Measurements from ENCODE around the gene LRRC45. TPM values are rescaled to one million over a fixed set of nuclear protein-coding genes. Genes with fewer than 3 reads are reported as not detected.
A peak's percentile ranks its signal among the peaks of the same experiment; 100 is the strongest.

LRRC45 gene
- total and polyA plus RNA-seq, 2 donors (not counting 1 experiment from before 2014, with no cell fraction given) = 2.3 to 9.9 TPM

- H3K9ac ChIP-seq (ENCODE audit: insufficient read depth, low read length) = peak overlapping the region; percentile 46
Observed at GRCh38 chr17:82023447-82024241, 539 bp downstream of the LRRC45 start.

GRCh38 chr17:82024859-82025258, 1.8 kb downstream of the LRRC45 start:
- no peak for DNase-seq (ENCODE audit: low read depth in 2 of 2)
- no peaks in the 10 kb centered on the region for H3K36me3 ChIP-seq (ENCODE audit: control insufficient read depth, insufficient read depth, low read length)
- no peak overlapping the region for H2AFZ ChIP-seq (ENCODE audit: low read length)
- H3K4me1 ChIP-seq (ENCODE audit: control insufficient read depth, extremely low read depth, insufficient read depth, low read length) = peaks cover 13% of the 10 kb centered on the region
- TF ChIP-seq, protein P1, sequence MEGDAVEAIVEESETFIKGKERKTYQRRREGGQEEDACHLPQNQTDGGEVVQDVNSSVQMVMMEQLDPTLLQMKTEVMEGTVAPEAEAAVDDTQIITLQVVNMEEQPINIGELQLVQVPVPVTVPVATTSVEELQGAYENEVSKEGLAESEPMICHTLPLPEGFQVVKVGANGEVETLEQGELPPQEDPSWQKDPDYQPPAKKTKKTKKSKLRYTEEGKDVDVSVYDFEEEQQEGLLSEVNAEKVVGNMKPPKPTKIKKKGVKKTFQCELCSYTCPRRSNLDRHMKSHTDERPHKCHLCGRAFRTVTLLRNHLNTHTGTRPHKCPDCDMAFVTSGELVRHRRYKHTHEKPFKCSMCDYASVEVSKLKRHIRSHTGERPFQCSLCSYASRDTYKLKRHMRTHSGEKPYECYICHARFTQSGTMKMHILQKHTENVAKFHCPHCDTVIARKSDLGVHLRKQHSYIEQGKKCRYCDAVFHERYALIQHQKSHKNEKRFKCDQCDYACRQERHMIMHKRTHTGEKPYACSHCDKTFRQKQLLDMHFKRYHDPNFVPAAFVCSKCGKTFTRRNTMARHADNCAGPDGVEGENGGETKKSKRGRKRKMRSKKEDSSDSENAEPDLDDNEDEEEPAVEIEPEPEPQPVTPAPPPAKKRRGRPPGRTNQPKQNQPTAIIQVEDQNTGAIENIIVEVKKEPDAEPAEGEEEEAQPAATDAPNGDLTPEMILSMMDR (conservative IDR thresholded peaks at IDR 0.05 in 1 of 2, IDR thresholded peaks at IDR 0.05 in 1 of 2; ENCODE audit: low read depth in 1 of 2, low read length in 2 of 2) = no peak
- no peak for TF ChIP-seq EZH2 (IDR thresholded peaks at IDR 0.05; ENCODE audit: low read length, missing control alignments)
- H3K27ac ChIP-seq (ENCODE audit: insufficient read depth, low read length) = no peak overlapping the region
- H3K4me3 ChIP-seq (replicated peaks in 1 of 4; ENCODE audit: control extremely low read depth in 1 of 4, insufficient read depth in 1 of 4, low read depth in 3 of 4, low read length in 4 of 4) = no peak overlapping the region
- H3K79me2 ChIP-seq (ENCODE audit: control insufficient read depth, insufficient read depth, low read length) = peaks cover 7% of the 10 kb centered on the region
- H3K27me3 ChIP-seq (ENCODE audit: control insufficient read depth, insufficient read depth, low read length) = no peaks in the 10 kb centered on the region
- H3K4me2 ChIP-seq (ENCODE audit: extremely low read depth, insufficient read depth, low read length) = no peak overlapping the region
- no peak overlapping the region for H3K9ac ChIP-seq (ENCODE audit: insufficient read depth, low read length)
- no peaks in the 10 kb centered on the region for H4K20me1 ChIP-seq (ENCODE audit: control insufficient read depth, extremely low read depth, insufficient read depth, low read length)
- no peaks in the 10 kb centered on the region for H3K9me3 ChIP-seq (ENCODE audit: control insufficient read depth, insufficient read depth, low read depth, low read length)

More at GRCh38 chr17:82023447-82024241, 539 bp downstream of the LRRC45 start:
- H3K27me3 ChIP-seq (ENCODE audit: control insufficient read depth, insufficient read depth, low read length) = no peaks in the 10 kb centered on the region
- H4K20me1 ChIP-seq (ENCODE audit: control insufficient read depth, extremely low read depth, insufficient read depth, low read length) = no peaks in the 10 kb centered on the region
- H3K4me2 ChIP-seq (ENCODE audit: extremely low read depth, insufficient read depth, low read length) = peak overlapping the region; percentile 93
- H3K9me3 ChIP-seq (ENCODE audit: control insufficient read depth, insufficient read depth, low read depth, low read length) = no peaks in the 10 kb centered on the region
- peak overlapping the region; percentile 46 to 78 (median 72) for H3K4me3 ChIP-seq (replicated peaks in 1 of 4; ENCODE audit: control extremely low read depth in 1 of 4, insufficient read depth in 1 of 4, low read depth in 3 of 4, low read length in 4 of 4)
- H3K27ac ChIP-seq (ENCODE audit: insufficient read depth, low read length) = no peak overlapping the region
- H3K36me3 ChIP-seq (ENCODE audit: control insufficient read depth, insufficient read depth, low read length) = peaks cover 2% of the 10 kb centered on the region
- H3K4me1 ChIP-seq (ENCODE audit: control insufficient read depth, extremely low read depth, insufficient read depth, low read length) = peaks cover 13% of the 10 kb centered on the region
- H2AFZ ChIP-seq (ENCODE audit: low read length) = peak overlapping the region; percentile 70
- peaks cover 7% of the 10 kb centered on the region for H3K79me2 ChIP-seq (ENCODE audit: control insufficient read depth, insufficient read depth, low read length)
- TF ChIP-seq, protein P1 (conservative IDR thresholded peaks at IDR 0.05 in 1 of 2, IDR thresholded peaks at IDR 0.05 in 1 of 2; ENCODE audit: low read depth in 1 of 2, low read length in 2 of 2) = no peak
- TF ChIP-seq EZH2 (IDR thresholded peaks at IDR 0.05; ENCODE audit: low read length, missing control alignments) = no peak
- DNase-seq (ENCODE audit: low read depth in 2 of 2) = peak in 1 of 2 donors; percentile 16

DNA sequence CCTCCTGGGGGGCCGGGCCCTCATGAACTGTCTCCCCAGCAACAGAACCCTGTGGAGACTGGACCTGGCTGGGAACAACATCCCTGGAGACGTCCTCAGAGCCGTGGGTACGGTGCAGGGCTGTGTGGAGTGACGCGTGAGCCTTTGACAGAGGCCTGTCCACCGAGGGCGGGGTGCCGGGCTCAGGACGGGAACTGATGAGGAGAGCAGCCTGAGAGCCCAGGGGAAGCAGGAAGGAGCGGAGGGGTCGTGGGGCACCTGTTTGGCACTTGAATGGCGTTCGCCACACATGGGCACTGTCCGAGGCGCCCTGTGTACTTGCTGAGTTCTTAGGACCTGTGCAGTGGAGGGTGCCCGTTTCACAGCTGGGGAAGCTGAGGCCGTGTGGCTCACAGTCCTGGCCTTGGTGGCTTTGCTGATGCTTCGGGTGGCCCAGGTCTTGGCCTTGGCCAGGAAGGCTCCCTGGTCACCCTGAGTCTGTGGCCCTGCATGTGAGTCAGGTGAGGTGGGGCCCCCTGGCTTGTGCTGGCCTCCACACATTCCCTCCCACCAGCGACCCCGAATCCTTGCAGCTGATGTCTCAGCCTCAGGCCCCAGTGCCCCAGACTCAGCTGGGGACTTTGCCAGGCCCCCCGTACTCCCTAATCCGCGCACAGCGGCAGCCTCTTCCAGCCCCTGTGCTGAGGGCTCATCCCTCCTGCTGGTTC, 2.4 kb downstream of the LRRC45 start:
- H3K4me3 ChIP-seq (replicated peaks in 1 of 4; ENCODE audit: control extremely low read depth in 1 of 4, insufficient read depth in 1 of 4, low read depth in 3 of 4, low read length in 4 of 4) = no peak overlapping the region
- H3K79me2 ChIP-seq (ENCODE audit: control insufficient read depth, insufficient read depth, low read length) = peaks cover 7% of the 10 kb centered on the region
- H3K27me3 ChIP-seq (ENCODE audit: control insufficient read depth, insufficient read depth, low read length) = no peaks in the 10 kb centered on the region
- no peak overlapping the region for H3K9ac ChIP-seq (ENCODE audit: insufficient read depth, low read length)
- no peak overlapping the region for H3K4me2 ChIP-seq (ENCODE audit: extremely low read depth, insufficient read depth, low read length)
- DNase-seq (ENCODE audit: low read depth in 2 of 2) = no peak
- H4K20me1 ChIP-seq (ENCODE audit: control insufficient read depth, extremely low read depth, insufficient read depth, low read length) = no peaks in the 10 kb centered on the region
- H3K9me3 ChIP-seq (ENCODE audit: control insufficient read depth, insufficient read depth, low read depth, low read length) = no peaks in the 10 kb centered on the region
- H3K27ac ChIP-seq (ENCODE audit: insufficient read depth, low read length) = no peak overlapping the region
- peaks cover 13% of the 10 kb centered on the region for H3K4me1 ChIP-seq (ENCODE audit: control insufficient read depth, extremely low read depth, insufficient read depth, low read length)
- H3K36me3 ChIP-seq (ENCODE audit: control insufficient read depth, insufficient read depth, low read length) = no peaks in the 10 kb centered on the region
- TF ChIP-seq, protein P1 (conservative IDR thresholded peaks at IDR 0.05 in 1 of 2, IDR thresholded peaks at IDR 0.05 in 1 of 2; ENCODE audit: low read depth in 1 of 2, low read length in 2 of 2) = no peak
- TF ChIP-seq EZH2 (IDR thresholded peaks at IDR 0.05; ENCODE audit: low read length, missing control alignments) = no peak
- no peak overlapping the region for H2AFZ ChIP-seq (ENCODE audit: low read length)
